Measurements from ENCODE around the gene ABCG8. TPM values are rescaled to one million over a fixed set of nuclear protein-coding genes. Genes with fewer than 3 reads are reported as not detected.

Gene ABCG8
- total RNA-seq, 3 donors from 2014 or later (not counting 1 experiment from before 2014, with no cell fraction given), result not detected

- H3K9me3 ChIP-seq (ENCODE audit: control insufficient read depth, insufficient read depth, low read length), result no peaks in the 10 kb centered on the region
- no peaks in the 10 kb centered on the region for H3K36me3 ChIP-seq (ENCODE audit: control insufficient read depth, insufficient read depth, low read length)
- no peak overlapping the region for H3K27ac ChIP-seq (ENCODE audit: low read length)
- H3K4me3 ChIP-seq (ENCODE audit: low read length), result no peak overlapping the region
- Mint-ChIP-seq H3K36me3 (no peaks in the 10 kb centered on the region), H3K9me3 (no peaks in the 10 kb centered on the region), H3K4me1 (no peaks in the 10 kb centered on the region), H3K4me3 (no peak overlapping the region), H3K27ac (no peak overlapping the region), H3K27me3 (ENCODE audit: low read depth in 2 of 2) (peaks cover 0 to 5% of the 10 kb centered on the region in 2 donors)
- H3K4me1 ChIP-seq (ENCODE audit: control insufficient read depth, insufficient read depth, low read length), result no peaks in the 10 kb centered on the region
- DNase-seq (no peak), ATAC-seq (no peak)
- intact Hi-C loops (cut with micrococcal nuclease), result no loop called here
- H3K27me3 ChIP-seq (ENCODE audit: control insufficient read depth, insufficient read depth, low read length), result no peaks in the 10 kb centered on the region
- TF ChIP-seq, protein P1, sequence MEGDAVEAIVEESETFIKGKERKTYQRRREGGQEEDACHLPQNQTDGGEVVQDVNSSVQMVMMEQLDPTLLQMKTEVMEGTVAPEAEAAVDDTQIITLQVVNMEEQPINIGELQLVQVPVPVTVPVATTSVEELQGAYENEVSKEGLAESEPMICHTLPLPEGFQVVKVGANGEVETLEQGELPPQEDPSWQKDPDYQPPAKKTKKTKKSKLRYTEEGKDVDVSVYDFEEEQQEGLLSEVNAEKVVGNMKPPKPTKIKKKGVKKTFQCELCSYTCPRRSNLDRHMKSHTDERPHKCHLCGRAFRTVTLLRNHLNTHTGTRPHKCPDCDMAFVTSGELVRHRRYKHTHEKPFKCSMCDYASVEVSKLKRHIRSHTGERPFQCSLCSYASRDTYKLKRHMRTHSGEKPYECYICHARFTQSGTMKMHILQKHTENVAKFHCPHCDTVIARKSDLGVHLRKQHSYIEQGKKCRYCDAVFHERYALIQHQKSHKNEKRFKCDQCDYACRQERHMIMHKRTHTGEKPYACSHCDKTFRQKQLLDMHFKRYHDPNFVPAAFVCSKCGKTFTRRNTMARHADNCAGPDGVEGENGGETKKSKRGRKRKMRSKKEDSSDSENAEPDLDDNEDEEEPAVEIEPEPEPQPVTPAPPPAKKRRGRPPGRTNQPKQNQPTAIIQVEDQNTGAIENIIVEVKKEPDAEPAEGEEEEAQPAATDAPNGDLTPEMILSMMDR (IDR thresholded peaks at IDR 0.05), result no peak
These were observed 37.9 kb upstream of the ABCG8 start for GRCh38 chr2:43800894-43801293.

DNA sequence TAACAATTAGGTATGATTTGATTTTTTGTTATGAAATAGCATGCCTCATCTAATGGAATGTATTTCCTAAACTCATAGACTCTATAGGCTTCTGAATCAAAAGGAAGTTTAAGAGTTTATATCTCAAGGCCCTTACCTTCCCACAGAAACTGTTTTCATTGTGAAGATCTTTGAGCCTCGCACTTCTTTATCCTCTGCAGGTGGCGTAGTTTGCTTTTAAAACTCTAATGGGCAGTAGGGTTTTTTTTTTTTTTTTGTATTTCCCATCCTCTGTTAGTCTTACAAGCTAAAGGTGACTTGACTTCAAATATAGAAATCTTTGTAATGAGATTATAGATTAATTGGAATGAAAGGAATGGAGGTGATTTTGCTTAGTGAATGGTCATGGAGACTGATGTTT is 36.6 kb upstream of the ABCG8 start:
- Histone ChIP-seq H3K4me3 (ENCODE audit: low read length) (no peak overlapping the region), H3K27me3 (ENCODE audit: control insufficient read depth, insufficient read depth, low read length) (no peaks in the 10 kb centered on the region), H3K27ac (ENCODE audit: low read length) (no peak overlapping the region), H3K4me1 (ENCODE audit: control insufficient read depth, insufficient read depth, low read length) (no peaks in the 10 kb centered on the region), H3K9me3 (ENCODE audit: control insufficient read depth, insufficient read depth, low read length) (no peaks in the 10 kb centered on the region), H3K36me3 (ENCODE audit: control insufficient read depth, insufficient read depth, low read length) (no peaks in the 10 kb centered on the region)
- Mint-ChIP-seq H3K36me3 (no peaks in the 10 kb centered on the region), H3K27me3 (ENCODE audit: low read depth in 2 of 2) (peaks cover 0 to 5% of the 10 kb centered on the region in 2 donors), H3K4me3 (no peak overlapping the region), H3K9me3 (no peaks in the 10 kb centered on the region), H3K27ac (no peak overlapping the region), H3K4me1 (no peaks in the 10 kb centered on the region)
- WGBS (ENCODE audit: insufficient coverage), result no CpG with 5 or more reads among the region's 2 CpGs
- no peak for DNase-seq
- intact Hi-C loops (cut with micrococcal nuclease), result no loop called here
- TF ChIP-seq, protein P1 (IDR thresholded peaks at IDR 0.05), result no peak
- ATAC-seq, result no peak

DNA sequence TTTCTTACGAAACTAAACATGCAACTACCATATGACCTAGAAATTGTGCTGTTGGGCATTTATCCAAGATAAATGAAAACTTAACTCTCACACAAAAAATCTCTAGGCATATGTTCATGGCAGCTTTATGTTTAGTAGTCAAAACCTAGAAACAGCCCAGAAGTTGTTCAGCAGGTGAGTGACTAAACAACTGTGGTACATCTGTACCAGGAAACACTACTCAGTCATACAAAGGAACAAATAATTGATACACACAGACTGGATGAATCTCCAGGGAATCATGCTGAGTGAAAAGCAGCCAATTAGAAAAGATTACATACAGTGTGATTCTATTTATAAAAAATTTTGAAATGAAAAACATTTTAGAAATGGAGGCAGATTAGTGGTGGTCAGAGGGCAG is 35.7 kb upstream of the ABCG8 start:
- Histone ChIP-seq H3K27me3 (ENCODE audit: control insufficient read depth, insufficient read depth, low read length) (no peaks in the 10 kb centered on the region), H3K27ac (ENCODE audit: low read length) (no peak overlapping the region), H3K36me3 (ENCODE audit: control insufficient read depth, insufficient read depth, low read length) (no peaks in the 10 kb centered on the region), H3K9me3 (ENCODE audit: control insufficient read depth, insufficient read depth, low read length) (no peaks in the 10 kb centered on the region), H3K4me1 (ENCODE audit: control insufficient read depth, insufficient read depth, low read length) (no peaks in the 10 kb centered on the region), H3K4me3 (ENCODE audit: low read length) (no peak overlapping the region)
- no CpG with 5 or more reads among the region's 1 CpG for WGBS (ENCODE audit: insufficient coverage)
- Mint-ChIP-seq H3K27me3 (ENCODE audit: low read depth in 2 of 2) (peaks cover 0 to 5% of the 10 kb centered on the region in 2 donors), H3K4me1 (no peaks in the 10 kb centered on the region), H3K4me3 (no peak overlapping the region), H3K27ac (no peak overlapping the region), H3K36me3 (no peaks in the 10 kb centered on the region), H3K9me3 (no peaks in the 10 kb centered on the region)
- intact Hi-C loops (cut with micrococcal nuclease), result no loop called here
- TF ChIP-seq, protein P1 (IDR thresholded peaks at IDR 0.05), result no peak
- DNase-seq, result no peak
- ATAC-seq, result no peak

- Mint-ChIP-seq H3K4me3 (no peak overlapping the region), H3K27ac (no peak overlapping the region), H3K36me3 (no peaks in the 10 kb centered on the region), H3K27me3 (ENCODE audit: low read depth in 2 of 2) (peaks cover 0 to 5% of the 10 kb centered on the region in 2 donors), H3K9me3 (no peaks in the 10 kb centered on the region), H3K4me1 (no peaks in the 10 kb centered on the region)
- ATAC-seq (no peak), DNase-seq (no peak)
- no peaks in the 10 kb centered on the region for H3K27me3 ChIP-seq (ENCODE audit: control insufficient read depth, insufficient read depth, low read length)
- TF ChIP-seq, protein P1 (IDR thresholded peaks at IDR 0.05), result no peak
- intact Hi-C loops (cut with micrococcal nuclease), result no loop called here
- no peak overlapping the region for H3K27ac ChIP-seq (ENCODE audit: low read length)
- no peaks in the 10 kb centered on the region for H3K36me3 ChIP-seq (ENCODE audit: control insufficient read depth, insufficient read depth, low read length)
- no peaks in the 10 kb centered on the region for H3K9me3 ChIP-seq (ENCODE audit: control insufficient read depth, insufficient read depth, low read length)
- H3K4me3 ChIP-seq (ENCODE audit: low read length), result no peak overlapping the region
- H3K4me1 ChIP-seq (ENCODE audit: control insufficient read depth, insufficient read depth, low read length), result no peaks in the 10 kb centered on the region
- 86% methylated on average over 1 of the region's 2 CpGs for WGBS (ENCODE audit: insufficient coverage)
These were observed 32.1 kb upstream of the ABCG8 start for GRCh38 chr2:43806719-43807031.
